SK-N-SH treated with all-trans-retinoic acid at 6 μM for 48 hours (cell line): Measurements from ENCODE around the gene CALCOCO1.
A peak's percentile ranks its signal among the peaks of the same experiment; 100 is the strongest.

ENCODE experiments used
- ATAC-seq: fragments of 200-7000 bp; cut with Tn5 transposase; 3 replicates; pipeline ENCODE4 v1.9.1; 2020; ENCODE audit warnings: mild to moderate bottlenecking, moderate library complexity
- ARNTL ChIP-seq: fragments of 450-650 bp; formaldehyde crosslinking; IDR thresholded peaks from 2 replicates; pipeline ENCODE4 v1.5.0; 2020; ENCODE audit warnings: low read depth, mild to moderate bottlenecking, moderate library complexity, borderline replicate concordance
- CSDC2 ChIP-seq: fragments of 250-450 bp; sonication (Bioruptor Pico); IDR thresholded peaks from 2 replicates; pipeline ENCODE4 v1.5.0; 2020; ENCODE audit warnings: mild to moderate bottlenecking, moderate library complexity
- ESRRG ChIP-seq: fragments of 250-450 bp; sonication (Bioruptor Pico); IDR thresholded peaks from 2 replicates; pipeline ENCODE4 v1.6.1; 2021; ENCODE audit warnings: mild to moderate bottlenecking
- GLIS3 ChIP-seq: fragments of 250-450 bp; sonication (Bioruptor Pico); IDR thresholded peaks from 2 replicates; pipeline ENCODE4 v1.5.0; 2020; ENCODE audit warnings: mild to moderate bottlenecking, moderate library complexity
- ISL1 ChIP-seq: fragments of 250-450 bp; sonication (Bioruptor Pico); IDR thresholded peaks from 2 replicates; pipeline ENCODE4 v2.1.2; 2022; ENCODE audit warnings: mild to moderate bottlenecking, moderate library complexity
- OSR1 ChIP-seq: fragments of 250-450 bp; sonication (Bioruptor Pico); IDR thresholded peaks from 2 replicates; pipeline ENCODE4 v1.8.0; 2022; ENCODE audit warnings: moderate library complexity, mild to moderate bottlenecking, inconsistent platforms
- PPARA ChIP-seq: fragments of 250-450 bp; sonication (Bioruptor Pico); IDR thresholded peaks from 2 replicates; pipeline ENCODE4 v1.5.0; 2020; ENCODE audit warnings: mild to moderate bottlenecking, borderline replicate concordance
- RARB ChIP-seq: fragments of 250-450 bp; sonication (Bioruptor Pico); IDR thresholded peaks from 2 replicates; pipeline ENCODE4 v1.8.0; 2021; ENCODE audit warnings: mild to moderate bottlenecking, moderate library complexity
- TOX ChIP-seq: fragments of 250-450 bp; sonication (Bioruptor Pico); IDR thresholded peaks from 2 replicates; pipeline ENCODE4 v1.8.0; 2021; ENCODE audit warnings: mild to moderate bottlenecking, moderate library complexity, borderline replicate concordance
- ZC3H10 ChIP-seq: fragments of 250-450 bp; sonication (Bioruptor Pico); IDR thresholded peaks from 2 replicates; pipeline ENCODE4 v1.5.1; 2021; ENCODE audit warnings: mild to moderate bottlenecking, moderate library complexity
- ZFP30 ChIP-seq: fragments of 450-650 bp; formaldehyde crosslinking; IDR thresholded peaks from 2 replicates; pipeline ENCODE4 v1.5.0; 2022; ENCODE audit warnings: mild to moderate bottlenecking, moderate library complexity
- ZNF565 ChIP-seq: fragments of 450-650 bp; formaldehyde crosslinking; conservative IDR thresholded peaks from 2 replicates; pipeline ENCODE4 v1.5.0; 2020; ENCODE audit warnings: low read depth, mild to moderate bottlenecking, moderate library complexity
- ZNF70 ChIP-seq: fragments of 450-650 bp; formaldehyde crosslinking; IDR thresholded peaks from 2 replicates; pipeline ENCODE4 v1.5.0; 2020; ENCODE audit warnings: mild to moderate bottlenecking, moderate library complexity
- ZNF8 ChIP-seq: fragments of 450-650 bp; formaldehyde crosslinking; IDR thresholded peaks from 2 replicates; pipeline ENCODE4 v1.5.0; 2020; ENCODE audit warnings: mild to moderate bottlenecking, moderate library complexity
- TF ChIP-seq, protein P1 (sequence below): fragments of 250-450 bp; sonication (Bioruptor Pico); IDR thresholded peaks from 2 replicates; pipeline ENCODE4 v1.5.0; 2020; ENCODE audit warnings: mild to moderate bottlenecking, moderate library complexity
- TF ChIP-seq, protein P2 (sequence below): fragments of 250-450 bp; sonication (Bioruptor Pico); IDR thresholded peaks from 2 replicates; pipeline ENCODE4 v1.5.1; 2020; ENCODE audit warnings: low read depth, mild to moderate bottlenecking, moderate library complexity
- TF ChIP-seq, protein P3 (sequence below): fragments of 250-450 bp; sonication (Bioruptor Pico); IDR thresholded peaks from 2 replicates; pipeline ENCODE4 v1.5.1; 2021; ENCODE audit warnings: mild to moderate bottlenecking, moderate library complexity
- TF ChIP-seq, protein P4 (sequence below): fragments of 250-450 bp; sonication (Bioruptor Pico); IDR thresholded peaks from 2 replicates; pipeline ENCODE4 v1.8.0; 2020; ENCODE audit warnings: mild to moderate bottlenecking, moderate library complexity, borderline replicate concordance

Gene CALCOCO1

DNA sequence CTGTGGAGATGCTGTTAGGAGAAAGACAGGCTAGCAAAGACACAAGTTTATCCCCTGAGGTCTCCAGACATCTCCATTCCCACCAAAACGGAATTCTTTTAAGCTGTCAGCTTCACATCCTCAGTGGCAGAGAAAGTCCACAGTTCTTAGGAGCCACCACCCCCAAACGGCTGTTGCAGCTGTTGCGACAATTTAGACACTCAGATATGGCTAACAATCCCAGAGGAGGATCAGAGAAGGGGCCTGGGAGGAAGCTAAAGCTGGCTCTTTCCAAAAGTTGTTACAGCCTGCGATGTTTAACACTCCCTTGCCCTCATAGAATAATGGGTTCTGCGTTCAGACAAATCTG is 49.5 kb downstream of the CALCOCO1 start:
- no peak for ATAC-seq
- TF ChIP-seq, protein P1, sequence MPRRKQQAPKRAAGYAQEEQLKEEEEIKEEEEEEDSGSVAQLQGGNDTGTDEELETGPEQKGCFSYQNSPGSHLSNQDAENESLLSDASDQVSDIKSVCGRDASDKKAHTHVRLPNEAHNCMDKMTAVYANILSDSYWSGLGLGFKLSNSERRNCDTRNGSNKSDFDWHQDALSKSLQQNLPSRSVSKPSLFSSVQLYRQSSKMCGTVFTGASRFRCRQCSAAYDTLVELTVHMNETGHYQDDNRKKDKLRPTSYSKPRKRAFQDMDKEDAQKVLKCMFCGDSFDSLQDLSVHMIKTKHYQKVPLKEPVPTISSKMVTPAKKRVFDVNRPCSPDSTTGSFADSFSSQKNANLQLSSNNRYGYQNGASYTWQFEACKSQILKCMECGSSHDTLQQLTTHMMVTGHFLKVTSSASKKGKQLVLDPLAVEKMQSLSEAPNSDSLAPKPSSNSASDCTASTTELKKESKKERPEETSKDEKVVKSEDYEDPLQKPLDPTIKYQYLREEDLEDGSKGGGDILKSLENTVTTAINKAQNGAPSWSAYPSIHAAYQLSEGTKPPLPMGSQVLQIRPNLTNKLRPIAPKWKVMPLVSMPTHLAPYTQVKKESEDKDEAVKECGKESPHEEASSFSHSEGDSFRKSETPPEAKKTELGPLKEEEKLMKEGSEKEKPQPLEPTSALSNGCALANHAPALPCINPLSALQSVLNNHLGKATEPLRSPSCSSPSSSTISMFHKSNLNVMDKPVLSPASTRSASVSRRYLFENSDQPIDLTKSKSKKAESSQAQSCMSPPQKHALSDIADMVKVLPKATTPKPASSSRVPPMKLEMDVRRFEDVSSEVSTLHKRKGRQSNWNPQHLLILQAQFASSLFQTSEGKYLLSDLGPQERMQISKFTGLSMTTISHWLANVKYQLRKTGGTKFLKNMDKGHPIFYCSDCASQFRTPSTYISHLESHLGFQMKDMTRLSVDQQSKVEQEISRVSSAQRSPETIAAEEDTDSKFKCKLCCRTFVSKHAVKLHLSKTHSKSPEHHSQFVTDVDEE (CRISPR knock-in tag): no peak
- TF ChIP-seq GLIS3 (CRISPR knock-in tag): no peak
- TF ChIP-seq PPARA: no peak
- no peak for TF ChIP-seq CSDC2 (CRISPR knock-in tag)
- TF ChIP-seq ZNF8: no peak
- TF ChIP-seq TOX (CRISPR knock-in tag): no peak
- TF ChIP-seq, protein P2, sequence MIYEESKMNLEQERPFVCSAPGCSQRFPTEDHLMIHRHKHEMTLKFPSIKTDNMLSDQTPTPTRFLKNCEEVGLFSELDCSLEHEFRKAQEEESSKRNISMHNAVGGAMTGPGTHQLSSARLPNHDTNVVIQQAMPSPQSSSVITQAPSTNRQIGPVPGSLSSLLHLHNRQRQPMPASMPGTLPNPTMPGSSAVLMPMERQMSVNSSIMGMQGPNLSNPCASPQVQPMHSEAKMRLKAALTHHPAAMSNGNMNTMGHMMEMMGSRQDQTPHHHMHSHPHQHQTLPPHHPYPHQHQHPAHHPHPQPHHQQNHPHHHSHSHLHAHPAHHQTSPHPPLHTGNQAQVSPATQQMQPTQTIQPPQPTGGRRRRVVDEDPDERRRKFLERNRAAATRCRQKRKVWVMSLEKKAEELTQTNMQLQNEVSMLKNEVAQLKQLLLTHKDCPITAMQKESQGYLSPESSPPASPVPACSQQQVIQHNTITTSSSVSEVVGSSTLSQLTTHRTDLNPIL (CRISPR knock-in tag): no peak
- no peak for TF ChIP-seq ARNTL (CRISPR knock-in tag)
- no peak for TF ChIP-seq ESRRG (CRISPR knock-in tag)
- no peak for TF ChIP-seq ZNF70 (CRISPR knock-in tag)
- TF ChIP-seq, protein P3, sequence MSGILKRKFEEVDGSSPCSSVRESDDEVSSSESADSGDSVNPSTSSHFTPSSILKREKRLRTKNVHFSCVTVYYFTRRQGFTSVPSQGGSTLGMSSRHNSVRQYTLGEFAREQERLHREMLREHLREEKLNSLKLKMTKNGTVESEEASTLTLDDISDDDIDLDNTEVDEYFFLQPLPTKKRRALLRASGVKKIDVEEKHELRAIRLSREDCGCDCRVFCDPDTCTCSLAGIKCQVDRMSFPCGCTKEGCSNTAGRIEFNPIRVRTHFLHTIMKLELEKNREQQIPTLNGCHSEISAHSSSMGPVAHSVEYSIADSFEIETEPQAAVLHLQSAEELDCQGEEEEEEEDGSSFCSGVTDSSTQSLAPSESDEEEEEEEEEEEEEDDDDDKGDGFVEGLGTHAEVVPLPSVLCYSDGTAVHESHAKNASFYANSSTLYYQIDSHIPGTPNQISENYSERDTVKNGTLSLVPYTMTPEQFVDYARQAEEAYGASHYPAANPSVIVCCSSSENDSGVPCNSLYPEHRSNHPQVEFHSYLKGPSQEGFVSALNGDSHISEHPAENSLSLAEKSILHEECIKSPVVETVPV (CRISPR knock-in tag): no peak

DNA sequence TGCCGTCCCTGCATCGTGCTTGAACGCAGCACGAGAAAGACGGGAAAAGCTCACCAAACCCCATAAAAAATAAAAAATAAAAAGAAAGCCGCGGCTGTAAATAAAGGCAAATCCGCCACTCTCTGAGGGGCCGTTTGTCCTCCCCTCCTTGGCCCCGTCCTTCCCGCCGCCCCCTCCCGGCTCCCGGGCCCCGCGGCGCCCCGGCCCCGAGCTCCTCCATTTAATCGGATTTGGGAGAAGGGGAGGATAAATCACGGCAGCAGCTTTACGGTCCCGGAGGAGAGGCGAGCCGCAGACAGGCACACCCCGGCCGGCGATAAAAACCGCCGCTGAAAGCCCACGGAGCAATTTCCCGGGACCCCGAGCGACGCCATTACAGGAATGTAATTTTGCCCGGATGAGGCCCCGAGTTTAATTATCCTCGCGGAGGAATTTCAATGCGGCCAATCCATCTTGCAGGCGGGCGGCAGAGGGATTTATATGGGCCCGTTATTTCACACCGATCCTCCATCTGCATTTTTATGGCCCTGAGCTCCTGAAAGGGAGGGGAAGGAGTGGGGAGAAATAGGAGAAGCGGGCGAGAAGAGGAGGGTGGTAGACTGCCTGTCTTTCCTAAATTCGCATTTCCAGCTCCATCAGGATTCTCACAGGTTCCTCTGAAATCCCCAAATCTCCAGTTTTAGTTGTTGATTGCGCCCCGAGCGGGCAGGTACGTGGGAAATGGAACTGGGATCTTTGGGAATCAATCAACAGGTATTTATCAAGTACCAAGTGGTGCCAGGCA is 50.0 kb downstream of the CALCOCO1 start:
- no peak for ATAC-seq

DNA sequence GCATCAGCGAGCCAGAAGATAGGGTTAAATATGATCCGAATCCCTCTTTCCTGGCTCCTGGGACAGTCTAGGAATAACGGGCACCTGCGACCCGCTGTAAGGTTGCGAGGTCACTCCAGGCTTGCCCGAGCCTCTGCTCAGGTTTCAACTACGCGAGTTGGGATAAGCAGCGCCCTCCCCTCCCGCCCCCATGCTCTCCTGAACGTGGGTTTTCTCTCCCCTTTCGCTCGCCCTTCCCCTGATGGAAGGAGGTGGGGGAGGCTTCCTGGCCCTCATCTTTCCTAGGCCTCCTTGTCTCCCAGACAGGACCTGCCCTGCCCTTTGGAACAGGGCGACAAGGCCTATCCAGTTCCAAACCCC is 50.6 kb downstream of the CALCOCO1 start:
- TF ChIP-seq ZNF565 (CRISPR knock-in tag) (no peak), ZC3H10 (CRISPR knock-in tag) (no peak), ISL1 (no peak)
- ATAC-seq: no peak

More for the DNA sequence above, 50.0 kb downstream of the CALCOCO1 start:
- TF ChIP-seq OSR1 (CRISPR knock-in tag): no peak
- TF ChIP-seq ZFP30 (CRISPR knock-in tag): no peak
- TF ChIP-seq, protein P3 (CRISPR knock-in tag): no peak

DNA sequence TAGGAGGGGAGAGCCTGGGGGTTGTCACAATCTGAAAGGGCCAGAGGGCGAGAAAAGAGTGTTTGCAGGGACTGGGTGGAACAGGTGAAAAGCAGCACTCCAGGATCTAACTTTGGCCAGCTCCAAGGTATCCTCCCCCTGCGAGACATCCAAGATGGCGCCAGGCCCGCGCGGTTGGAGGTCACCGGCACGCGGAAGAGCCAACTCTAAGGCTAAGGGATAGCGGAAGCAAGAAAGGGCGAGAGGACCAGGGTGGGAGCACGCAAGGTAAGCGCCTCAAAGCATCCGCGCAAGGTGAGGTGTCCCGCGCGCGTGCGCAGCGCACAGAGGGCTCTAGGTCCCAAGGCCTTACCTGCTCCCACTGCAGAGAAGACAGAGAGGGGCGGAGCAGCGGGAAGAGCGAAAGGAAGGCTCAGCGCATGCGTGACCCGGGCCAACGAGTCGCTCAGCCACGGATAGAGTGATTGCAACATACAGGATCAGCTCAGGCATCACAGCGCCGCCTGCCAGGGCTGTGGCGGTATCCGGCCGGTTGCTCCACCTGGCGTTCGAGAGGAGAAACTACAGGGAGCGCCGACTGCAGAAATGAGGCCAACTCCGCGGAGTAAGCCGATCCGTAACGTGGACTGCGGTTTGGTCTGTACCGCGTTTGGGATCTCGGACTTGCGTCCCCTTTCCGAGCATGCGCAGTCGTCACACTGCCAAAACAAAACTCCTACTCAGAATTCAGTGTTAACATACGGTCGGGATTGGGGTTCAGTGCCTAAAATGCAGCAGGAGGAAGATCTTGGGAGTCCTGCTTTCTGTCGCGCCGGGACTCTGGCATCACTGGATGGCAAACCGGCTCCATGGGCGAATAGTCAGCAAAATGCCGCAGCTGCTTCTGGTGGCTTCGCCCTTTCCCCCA is 51.3 kb downstream of the CALCOCO1 start, which contains the start of gene ATP5MC2:
ATP5MC2 (minus strand) TSS at position 383 of the 907 bp plus-strand sequence. CDS start 3,469 bp downstream, outside the sequence.
- ATAC-seq: peak; percentile 99
- TF ChIP-seq TOX (CRISPR knock-in tag) (no peak), ZFP30 (CRISPR knock-in tag) (no peak; the same call in 1 of the 2 replicates), GLIS3 (CRISPR knock-in tag) (no peak), ZC3H10 (CRISPR knock-in tag) (no peak), ZNF8 (no peak), RARB (CRISPR knock-in tag) (no peak), ESRRG (CRISPR knock-in tag) (0 out of 2 replicates have a peak, but pooled peaks have one; percentile 58)
- TF ChIP-seq, protein P4, sequence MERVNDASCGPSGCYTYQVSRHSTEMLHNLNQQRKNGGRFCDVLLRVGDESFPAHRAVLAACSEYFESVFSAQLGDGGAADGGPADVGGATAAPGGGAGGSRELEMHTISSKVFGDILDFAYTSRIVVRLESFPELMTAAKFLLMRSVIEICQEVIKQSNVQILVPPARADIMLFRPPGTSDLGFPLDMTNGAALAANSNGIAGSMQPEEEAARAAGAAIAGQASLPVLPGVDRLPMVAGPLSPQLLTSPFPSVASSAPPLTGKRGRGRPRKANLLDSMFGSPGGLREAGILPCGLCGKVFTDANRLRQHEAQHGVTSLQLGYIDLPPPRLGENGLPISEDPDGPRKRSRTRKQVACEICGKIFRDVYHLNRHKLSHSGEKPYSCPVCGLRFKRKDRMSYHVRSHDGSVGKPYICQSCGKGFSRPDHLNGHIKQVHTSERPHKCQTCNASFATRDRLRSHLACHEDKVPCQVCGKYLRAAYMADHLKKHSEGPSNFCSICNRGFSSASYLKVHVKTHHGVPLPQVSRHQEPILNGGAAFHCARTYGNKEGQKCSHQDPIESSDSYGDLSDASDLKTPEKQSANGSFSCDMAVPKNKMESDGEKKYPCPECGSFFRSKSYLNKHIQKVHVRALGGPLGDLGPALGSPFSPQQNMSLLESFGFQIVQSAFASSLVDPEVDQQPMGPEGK (CRISPR knock-in tag): no peak
- TF ChIP-seq, protein P2 (CRISPR knock-in tag): no peak
- TF ChIP-seq, protein P3 (CRISPR knock-in tag): no peak
